ENCODE results near the gene ELMOD3.
"Not testable (repeated sequence)": the region's sequence is repeated elsewhere in the genome, so short reads cannot be mapped to it uniquely, and the experiment has no call there.

The ELMOD3 gene

DNA sequence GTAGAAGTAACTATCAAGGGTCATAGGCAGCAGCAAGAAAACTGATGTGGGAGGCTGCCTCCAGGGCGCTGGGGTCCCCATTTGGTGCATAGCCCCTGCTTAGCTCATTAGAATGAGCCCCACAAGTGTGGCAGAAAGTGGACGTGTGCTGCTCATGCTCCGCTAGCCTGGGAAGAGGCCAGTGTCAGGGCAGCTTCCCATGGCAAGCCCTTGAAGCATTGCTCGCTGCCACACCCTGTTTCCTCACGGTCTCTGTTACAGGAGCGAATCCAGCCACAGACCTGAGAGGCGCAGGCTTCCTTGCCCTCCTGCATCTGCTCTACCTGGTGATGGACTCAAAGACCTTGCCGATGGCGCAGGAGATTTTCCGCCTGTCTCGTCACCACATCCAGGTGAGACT is 22.5 kb downstream of the ELMOD3 start:
- DNase-seq, result no peak

DNA sequence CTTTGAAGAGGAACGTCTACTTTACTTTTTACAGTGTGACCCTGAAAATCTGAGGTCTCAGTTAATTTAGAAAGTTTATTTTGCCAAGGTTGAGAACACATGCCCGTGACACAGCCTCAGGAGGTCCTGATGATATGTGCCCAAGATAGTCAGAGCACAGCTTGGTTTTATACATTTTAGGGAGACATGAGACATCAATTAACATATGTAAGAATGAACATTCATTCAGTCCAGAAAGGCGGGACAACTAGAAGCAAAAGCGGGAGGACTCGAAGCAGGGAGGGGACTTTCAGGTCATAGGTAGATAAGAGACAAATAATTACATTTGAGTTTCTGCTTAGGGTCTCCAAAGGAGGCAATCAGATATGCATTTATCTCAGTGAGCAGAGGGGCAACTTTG is 23.7 kb downstream of the ELMOD3 start:
- DNase-seq, result no peak

DNA sequence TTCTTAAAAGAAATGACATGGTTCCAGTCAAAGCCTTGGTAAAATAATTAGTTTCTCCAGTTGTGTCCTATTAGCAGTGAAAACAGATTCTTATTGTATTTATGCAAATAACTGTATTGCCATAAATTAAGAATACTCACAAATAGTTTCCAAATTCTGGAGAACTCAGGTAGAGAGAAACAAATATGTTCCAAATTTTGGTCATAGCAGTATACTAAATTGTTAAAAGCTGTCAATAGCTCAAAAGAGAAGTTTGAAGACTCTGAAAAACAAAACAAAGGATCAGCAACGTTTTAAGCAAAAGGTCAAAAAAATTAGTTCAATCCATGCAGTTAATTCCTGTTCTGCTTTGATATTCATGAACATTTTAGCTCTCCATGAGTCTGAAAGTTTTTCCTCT is 25.5 kb downstream of the ELMOD3 start:
- DNase-seq, result no peak

DNA sequence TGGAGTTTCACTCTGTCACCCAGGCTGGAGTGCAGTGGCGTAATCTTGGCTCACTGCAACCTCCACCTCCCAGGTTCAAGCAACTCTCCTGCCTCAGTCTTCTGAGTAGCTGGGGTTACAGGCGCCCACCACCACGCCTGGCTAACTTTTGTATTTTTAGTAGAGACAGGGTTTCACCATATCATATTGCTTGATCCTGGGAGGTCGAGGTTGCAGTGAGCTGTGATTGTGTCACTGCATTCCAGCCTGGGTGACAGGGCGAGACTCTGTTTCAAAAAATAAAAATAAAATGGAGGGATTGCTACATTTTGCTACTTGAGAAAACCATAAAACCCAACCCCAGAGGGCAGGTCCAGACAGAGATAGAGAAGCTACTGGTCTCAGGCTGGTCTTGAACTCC is 28.6 kb downstream of the ELMOD3 start:
- DNase-seq, result not testable (repeated sequence)

DNA sequence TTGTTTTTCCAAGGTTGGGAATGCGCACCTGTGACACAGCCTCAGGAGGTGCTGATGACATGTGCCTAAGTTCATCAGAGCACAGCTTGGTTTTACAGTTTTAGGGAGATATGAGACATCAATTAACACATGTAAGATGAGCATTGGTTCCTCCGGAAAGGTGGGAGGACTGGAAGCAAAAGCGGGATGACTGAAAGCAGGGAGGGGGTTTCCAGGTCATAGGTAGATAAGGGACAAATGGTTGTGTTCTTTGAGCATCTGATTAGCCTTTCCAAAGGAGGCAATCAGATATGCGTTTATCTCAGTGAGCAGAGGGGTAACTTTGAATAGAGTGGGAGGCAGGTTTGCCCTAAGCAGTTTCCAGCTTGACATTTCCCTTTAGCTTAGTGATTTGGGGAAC is 29.3 kb downstream of the ELMOD3 start:
- DNase-seq, result no peak

DNA sequence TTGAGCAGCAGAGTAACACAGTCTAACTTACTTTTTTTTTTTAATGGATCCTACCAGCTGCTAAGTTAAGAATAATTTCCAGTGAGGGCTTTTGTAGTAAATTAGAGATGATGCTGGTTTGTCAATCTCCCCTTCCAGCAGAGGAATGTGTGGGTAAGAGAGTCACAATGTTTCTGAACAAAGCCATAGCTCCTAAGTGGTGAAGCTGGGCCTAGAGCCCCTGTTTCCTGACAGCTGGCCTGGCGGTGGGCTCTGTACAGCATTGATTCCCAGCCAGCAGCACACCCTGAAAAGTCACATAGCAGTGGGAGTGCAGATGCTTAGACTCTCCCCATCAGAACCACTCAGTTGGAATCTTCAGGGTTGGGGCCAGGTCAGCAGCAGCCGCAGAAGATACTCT is 31.2 kb downstream of the ELMOD3 start:
- DNase-seq, result no peak

DNA sequence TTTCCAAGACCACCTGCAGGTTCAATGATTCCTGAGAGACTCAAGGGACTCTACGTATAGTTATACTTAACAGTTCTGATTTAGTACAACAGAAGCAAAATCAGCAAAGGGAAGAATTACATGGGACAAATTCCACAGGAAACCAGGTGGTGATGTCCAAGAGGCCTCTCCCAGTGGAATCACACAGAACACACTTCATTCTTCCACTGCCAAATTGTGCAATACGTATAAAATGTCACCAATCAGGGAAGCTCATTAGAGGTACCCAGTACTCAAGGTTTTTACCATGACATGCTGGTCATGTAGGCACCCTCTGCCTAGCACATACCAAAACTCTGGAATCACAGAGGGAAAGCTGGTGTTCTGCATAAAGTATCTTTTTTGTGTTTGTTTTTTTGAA is 33.2 kb downstream of the ELMOD3 start:
- DNase-seq, result no peak

DNA sequence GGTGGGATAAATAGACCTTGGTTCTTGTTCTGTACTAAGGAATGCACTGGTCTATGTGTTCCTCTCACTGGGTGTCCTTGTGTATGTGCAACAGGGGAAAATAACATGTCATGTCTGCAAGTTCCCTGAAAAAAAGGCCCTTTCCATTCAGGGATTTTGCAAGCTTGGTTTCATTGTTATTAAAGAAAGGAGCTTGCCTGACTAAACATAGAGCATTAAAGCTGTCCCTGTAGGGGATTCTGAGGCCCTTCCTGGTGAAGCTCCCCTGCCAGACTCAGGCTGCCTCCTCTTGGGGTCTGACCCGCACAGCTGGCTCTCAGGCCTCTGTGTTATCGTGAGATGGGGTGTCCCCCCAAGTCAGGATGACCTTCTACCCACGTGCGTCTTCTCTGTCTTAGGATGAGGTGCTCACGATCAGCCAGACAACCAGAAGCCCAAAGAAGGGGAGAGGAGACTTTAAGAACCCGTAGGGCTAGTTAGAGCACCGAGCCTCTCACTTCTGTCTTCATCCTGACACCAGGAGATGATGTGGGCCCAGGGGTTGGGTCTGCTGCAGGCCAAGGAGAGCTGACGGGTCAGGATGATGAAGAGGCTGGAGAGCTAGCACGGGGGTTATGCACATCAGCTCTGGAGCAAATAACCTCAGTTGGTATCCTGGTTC is 34.4 kb downstream of the ELMOD3 start:
- DNase-seq, result no peak

DNA sequence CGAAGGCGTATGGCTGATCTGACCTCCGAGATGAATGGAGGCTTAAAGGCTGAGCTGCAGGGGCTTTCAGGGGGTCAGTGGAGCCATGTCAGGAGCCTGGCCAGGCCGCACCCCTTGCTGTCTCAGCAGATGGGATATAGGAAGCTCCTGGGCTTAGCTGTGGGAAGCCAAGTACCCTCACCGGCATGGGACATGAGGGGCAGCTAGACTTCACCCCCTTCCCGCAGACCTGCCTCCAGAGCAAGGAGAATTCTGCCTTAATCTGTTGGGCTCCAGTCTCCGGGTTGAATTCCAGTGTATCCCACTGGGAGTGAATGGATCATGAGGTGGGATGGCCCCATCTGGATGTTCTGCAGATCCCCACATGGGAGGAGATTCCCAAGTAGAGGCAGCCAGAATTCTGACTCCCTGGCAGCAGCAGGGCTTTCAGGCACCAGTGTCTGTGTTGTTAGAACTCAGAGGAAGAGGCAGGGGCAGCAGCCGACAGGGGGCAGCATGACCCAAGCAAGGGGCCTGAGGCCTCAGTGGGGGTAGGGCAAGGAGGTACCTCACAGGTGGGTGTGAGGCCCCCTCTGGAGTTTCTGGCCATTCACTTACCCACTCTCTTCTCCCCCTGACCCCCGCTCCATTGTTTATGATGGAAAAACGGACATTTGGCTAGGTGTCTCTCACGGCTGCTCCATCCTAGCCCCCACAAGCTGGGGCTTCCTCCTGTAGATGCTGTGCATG is 36.5 kb downstream of the ELMOD3 start:
- DNase-seq, result no peak

DNA sequence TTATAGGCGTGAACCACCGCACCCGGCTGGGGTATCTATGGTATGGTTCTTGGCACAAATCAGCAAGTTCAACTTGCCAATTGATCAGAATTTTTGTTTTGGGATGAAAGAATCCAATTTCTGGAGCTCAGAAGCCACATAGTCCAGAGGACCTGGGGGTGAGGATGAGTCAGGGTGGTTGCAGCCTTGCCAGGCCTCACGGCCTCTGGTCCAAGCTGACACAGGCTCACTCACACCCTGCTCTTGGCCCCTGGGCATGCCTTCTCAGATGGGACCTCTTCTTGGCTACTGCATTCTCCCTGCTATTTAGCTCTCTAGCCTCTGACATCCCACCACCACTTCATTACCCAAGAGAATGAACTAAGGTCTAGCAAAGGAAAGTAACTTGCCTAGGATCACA is 39.3 kb downstream of the ELMOD3 start:
- no peak for DNase-seq

DNA sequence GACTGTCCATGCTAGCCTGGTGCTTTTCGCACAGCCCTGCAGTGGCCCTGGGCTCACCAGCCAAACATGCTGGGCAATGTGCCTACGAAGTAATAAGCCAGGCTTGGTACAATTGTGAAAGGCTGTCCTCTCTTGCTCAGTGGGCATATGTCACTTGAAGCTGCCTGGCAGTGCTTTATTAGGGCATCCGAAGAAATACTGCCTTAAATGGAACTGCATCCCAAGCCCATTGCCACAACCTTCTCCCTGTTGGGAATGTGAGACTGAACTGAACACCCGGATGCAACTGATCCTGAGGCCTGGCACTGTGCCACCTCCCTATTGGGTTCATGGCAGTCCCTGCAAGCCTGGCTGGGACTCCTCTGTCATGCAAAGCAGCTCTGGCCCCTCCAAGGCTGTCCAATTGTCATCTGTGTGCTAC is 39.7 kb downstream of the ELMOD3 start:
- peak; percentile 90 for DNase-seq

DNA sequence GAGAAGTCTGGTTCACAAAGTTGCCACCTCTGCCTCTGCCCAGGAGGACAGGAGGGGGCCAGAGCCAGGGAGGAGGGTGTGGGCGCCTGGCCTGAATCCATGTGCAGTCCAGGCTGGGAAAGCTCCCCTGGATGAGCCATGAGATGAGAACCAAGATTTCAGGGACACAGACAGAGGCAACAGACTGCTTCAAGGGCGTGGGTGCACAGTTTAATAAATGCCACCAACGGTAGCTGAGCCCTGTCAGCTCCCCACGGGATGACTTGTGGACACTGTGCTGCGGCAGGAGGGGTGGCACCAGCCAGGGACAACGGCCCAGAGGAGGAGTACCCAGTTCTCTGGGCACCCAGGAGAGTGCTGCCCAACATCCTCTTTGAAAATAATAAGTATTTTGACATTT is 40.4 kb downstream of the ELMOD3 start:
- DNase-seq, result peak; percentile 55

DNA sequence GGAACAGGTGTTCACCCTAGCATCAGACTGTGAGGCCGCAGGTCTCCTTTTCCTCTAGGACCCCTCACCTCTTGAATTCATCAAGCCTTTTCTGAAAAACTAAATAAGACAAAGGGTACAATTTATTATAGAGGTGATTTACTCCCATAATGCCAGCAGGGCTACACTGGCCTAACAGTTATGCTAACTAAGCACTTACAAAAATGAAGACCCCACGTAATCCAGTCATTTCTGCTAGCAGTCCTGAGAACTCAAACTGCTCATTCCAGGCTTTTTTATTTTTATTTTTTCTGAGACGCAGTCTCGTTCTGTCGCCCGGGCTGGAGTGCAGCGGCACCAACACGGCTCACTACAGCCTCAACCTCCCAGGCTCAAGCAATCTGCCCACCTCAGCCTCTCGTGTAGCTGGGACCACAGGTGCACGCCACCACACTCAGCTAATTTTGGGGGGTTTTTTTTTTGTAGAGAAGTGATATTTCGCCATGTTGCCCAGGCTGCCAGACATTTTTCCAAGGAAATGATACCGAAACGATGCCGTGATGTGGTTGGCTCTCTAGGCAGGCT is 41.4 kb downstream of the ELMOD3 start:
- DNase-seq, result no peak

DNA sequence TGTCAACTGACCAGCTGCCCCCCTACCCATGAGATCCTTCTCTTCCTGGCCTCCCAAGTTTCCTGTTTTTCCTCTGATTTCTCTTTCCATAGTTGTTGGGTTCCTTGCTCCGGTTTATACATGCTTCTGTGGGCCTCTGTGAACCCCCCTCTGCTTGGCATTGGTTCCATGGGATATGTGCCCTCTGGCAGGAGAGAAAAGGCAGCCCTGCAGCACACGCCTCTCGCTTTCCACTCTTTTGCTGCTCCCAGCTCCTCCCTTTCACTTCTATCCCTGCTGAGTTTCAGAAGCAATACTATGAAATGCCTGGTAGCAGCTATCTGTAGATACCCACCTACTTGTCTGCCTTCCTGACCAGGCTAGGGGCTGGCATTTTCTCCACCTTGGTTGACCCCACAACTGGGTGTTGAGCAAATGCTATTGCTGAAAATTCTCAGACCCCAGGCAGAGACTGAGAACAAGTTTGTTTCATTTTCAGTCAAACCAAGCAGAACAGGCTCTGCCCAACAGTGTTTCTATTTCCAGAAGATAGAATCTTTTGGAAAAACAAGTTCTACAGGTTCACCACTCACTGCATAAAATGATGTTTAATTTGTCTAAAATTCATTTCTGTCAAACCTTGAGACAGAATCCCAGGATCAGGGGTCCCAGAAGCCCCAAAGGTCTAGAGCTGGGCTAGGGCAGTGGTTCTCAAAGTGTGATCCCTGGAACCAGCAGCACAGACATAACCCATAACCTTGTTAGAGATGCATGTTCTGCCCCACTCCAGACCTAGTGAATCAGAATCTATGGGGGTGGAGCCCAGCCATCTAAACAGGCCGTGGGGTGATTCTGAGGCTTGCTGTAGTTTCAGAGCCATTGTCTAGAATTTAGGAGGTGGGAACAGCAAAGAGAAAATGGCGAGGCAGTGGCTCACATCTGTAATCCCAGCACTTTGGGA is 42.2 kb downstream of the ELMOD3 start:
- peak; percentile 30 for DNase-seq

DNA sequence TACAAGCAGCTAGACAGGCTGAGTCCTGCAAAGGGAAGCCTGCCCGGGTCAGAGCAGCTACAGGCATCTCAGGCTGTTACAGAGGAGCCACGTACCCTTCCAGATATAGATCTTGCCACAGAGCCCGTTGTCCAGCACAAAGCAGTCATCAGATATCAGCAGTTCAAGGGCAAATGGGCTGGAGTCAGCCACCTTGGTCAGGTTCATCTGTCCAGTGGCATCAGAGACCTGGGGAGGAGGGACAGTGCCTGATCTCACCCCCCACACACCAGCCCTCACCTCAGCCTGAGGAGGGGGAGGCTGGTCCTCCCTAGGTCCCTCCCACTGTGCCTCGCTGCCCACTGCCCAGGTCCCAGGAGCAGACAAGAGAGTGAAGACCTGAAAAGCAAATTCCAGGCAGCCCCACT is 43.4 kb downstream of the ELMOD3 start:
- no peak for DNase-seq

DNA sequence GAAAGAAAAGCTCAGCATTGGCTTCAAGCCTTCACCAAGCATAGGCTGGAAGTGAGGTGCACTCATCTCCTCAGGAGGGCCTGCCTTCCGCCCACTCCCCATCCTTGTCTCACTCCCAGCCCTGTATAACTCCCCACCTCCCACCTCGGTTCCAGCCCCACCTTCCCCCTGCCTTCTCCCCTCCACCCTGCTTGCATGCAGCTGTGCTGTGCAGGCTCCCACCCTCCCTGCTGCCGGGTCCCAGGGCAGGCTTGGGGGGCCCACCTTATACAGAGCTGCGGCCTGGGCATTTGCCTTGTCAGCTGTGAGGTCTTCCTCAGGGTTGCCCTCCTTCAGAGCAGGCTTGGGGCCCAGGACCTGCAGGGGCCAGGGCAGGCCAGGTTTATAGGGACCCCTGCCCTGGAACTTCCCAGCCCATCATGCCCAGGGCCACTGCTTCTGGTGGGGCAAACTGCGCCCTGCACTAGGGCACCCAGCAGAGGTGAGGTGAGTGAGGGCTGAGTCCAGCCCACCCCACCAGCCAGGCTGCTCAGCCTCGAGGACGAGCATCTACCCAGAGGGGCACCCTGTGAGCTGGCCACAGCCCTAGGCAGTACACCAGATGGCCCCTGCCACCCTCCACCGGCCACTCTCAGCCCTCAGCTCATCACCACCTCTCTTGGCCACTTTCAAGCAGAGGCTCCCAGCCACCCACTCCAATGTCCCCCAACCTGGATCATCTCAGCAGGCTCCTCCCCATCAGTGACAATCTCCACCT is 44.0 kb downstream of the ELMOD3 start:
- DNase-seq, result no peak

DNA sequence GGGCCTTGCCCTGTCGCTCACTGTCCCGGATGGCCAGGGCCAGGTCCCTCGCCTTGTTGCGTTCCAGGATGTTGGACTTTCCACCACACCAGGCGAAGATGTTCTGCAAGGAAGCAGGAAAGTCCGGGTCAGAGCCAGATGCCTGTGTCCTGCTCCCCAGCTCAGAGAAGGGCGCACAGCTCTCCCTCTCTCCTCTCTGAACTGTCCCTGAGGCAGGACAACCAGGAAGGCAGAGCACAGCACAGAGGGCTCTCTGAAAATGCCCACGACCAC is 44.5 kb downstream of the ELMOD3 start:
- DNase-seq, result no peak

DNA sequence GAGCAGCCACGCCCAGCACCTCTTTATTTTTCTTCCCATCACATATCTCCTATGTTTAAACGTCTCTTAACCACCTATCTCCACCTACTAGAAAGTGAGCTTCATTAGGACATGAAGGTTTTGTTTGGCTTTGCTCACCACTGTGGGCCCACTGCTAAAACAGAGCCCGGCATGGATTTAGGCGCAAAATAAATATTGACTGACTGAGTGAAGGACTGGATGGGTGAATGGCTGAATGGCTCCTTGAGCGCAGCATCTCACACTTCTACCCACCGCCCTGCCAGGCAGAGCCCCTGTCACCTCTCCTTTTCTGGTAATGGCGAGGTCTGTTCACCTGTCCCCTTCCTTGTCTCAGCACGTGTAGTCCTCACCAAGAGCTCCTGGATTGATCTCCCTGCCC is 45.5 kb downstream of the ELMOD3 start:
- no peak for DNase-seq

DNA sequence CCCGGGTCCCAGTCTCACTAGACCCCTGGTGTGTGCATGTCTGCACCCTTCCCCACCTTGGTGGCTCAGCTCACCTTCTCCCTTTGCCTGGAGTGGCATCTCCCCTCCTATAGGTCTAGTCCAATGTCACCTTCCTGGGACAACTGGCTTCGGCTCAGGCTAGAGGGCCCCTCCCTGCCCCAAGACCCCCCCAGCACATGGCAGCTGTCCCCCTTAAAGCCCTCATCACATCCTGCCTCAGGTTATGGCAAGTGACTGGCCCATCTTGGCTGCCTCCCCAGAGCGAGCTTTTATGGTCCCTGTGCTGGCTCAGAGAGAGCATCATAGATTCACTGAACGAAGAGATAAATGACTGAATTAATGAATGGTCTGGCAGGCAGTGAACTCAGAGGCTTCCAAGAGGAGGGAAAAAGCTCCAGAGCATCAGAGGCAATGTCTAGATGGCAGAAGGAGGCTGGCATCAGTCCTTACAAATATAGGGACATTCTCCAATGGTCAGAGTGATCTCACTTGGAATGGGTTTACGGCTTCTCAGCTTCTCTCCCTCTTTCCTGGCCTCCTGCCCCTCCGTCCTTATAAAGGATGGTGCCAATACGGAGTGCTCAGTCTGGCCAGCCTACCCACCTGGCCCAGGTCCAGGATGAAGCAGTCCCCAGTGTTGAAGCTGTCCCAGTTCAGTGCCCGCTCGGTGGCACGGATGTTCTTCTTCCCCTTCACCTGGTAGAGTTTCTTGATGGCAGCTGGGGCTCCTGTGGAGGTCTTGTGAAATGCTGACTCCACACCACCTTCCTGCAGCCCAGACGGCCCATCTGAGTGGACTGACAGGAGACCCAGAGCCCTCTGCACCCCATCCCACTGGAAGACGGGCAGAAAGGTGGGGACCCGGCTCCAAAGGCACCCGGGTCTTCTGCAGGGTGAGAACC is 46.2 kb downstream of the ELMOD3 start:
- DNase-seq, result no peak

DNA sequence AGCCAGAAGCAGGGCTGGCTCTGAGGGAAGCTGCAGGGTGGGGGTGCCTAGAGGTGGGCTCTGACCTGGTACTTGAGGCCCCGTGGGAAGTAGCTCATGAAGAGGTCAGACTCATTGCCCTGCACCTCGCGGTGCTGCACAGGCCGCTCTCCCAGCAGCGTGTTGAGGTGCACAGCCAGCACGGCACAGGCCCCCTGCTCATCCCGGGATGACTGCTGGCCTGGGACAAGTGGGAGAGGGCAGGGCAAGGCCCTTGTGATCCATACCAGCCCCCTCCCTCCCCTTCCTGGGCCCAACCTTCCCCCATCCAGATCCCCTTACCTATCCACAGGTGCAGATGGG is 46.9 kb downstream of the ELMOD3 start:
- DNase-seq, result no peak

DNA sequence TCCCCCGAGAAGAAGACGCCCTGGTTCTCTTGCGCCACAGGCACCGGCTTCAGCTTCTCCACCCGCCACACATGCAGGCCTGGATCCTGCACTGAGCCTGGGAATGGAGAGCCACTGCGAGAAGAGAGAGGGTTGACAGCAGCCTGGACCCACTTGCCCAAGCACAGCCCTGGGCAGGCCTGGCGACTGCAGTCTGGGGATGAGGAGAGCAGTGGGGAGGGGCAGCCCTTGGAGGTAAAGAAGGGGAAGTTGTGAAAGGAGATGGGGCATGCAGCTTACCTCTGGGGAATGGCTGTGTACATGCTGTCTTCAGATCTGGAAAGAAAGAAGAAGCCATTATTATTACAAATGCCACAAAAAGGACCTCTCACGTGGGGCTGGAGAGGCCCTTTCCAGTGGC is 47.3 kb downstream of the ELMOD3 start:
- DNase-seq, result no peak

Data from NCI-H345 (cell line).